KMS-11 (cell line): ENCODE data around the gene RAD9A.

Experiments used
- H2AFZ ChIP-seq: fragments of 200-600 bp; sonication (generic); 2 replicates; pipeline ENCODE4 v1.6.1; 2016; ENCODE audit warnings: antibody characterized with exemption, mixed run types, low read depth
- H3K27ac ChIP-seq: fragments of 200-600 bp; sonication (generic); 2 replicates; pipeline ENCODE4 v1.6.1; 2016; ENCODE audit warnings: mild to moderate bottlenecking, mixed run types
- H3K27me3 ChIP-seq: fragments of 200-600 bp; sonication (generic); 2 replicates; pipeline ENCODE4 v1.6.1; 2017; ENCODE audit warnings: mild to moderate bottlenecking, low read depth, mixed run types, moderate library complexity; ENCODE audit not compliant: insufficient read depth
- H3K36me3 ChIP-seq: fragments of 200-600 bp; sonication (generic); 2 replicates; pipeline ENCODE4 v1.6.1; 2017; ENCODE audit warnings: mild to moderate bottlenecking, mixed run types; ENCODE audit not compliant: insufficient read depth
- H3K4me1 ChIP-seq: fragments of 200-600 bp; sonication (generic); 2 replicates; pipeline ENCODE4 v1.6.1; 2016; ENCODE audit warnings: mild to moderate bottlenecking, low read depth, mixed run types; ENCODE audit not compliant: poor library complexity, severe bottlenecking
- H3K4me2 ChIP-seq: fragments of 200-600 bp; sonication (generic); 2 replicates; pipeline ENCODE4 v1.7.0; 2016; ENCODE audit warnings: mild to moderate bottlenecking, mixed run types
- H3K4me3 ChIP-seq: fragments of 200-600 bp; sonication (generic); IDR thresholded peaks from 2 replicates; pipeline ENCODE4 v1.6.1; 2017; ENCODE audit warnings: low read depth, low read length, mixed read lengths; ENCODE audit not compliant: insufficient read depth
- H3K79me2 ChIP-seq: fragments of 200-600 bp; sonication (generic); 2 replicates; pipeline ENCODE4 v1.6.1; 2016; ENCODE audit warnings: low read depth, mixed run types; ENCODE audit not compliant: insufficient read depth
- H3K9ac ChIP-seq: fragments of 200-600 bp; sonication (generic); 2 replicates; pipeline ENCODE4 v1.6.1; 2016; ENCODE audit warnings: mild to moderate bottlenecking, mixed run types
- H4K20me1 ChIP-seq: fragments of 200-600 bp; sonication (generic); 2 replicates; pipeline ENCODE4 v1.6.1; 2016; ENCODE audit warnings: mild to moderate bottlenecking, mixed run types; ENCODE audit not compliant: insufficient read depth
- CTCF ChIP-seq: fragments of 200-600 bp; sonication (generic); conservative IDR thresholded peaks from 2 replicates; pipeline ENCODE4 v1.6.1; 2017; ENCODE audit warnings: low read depth, mild to moderate bottlenecking, antibody characterized with exemption, low read length, moderate library complexity, mixed read lengths

Gene RAD9A

GRCh38 chr11:67406969-67407687 lies 15.3 kb downstream of the RAD9A start:
- H3K4me1 ChIP-seq: peaks cover 5% of the 10 kb centered on the region
- no peak overlapping the region for H2AFZ ChIP-seq
- H3K79me2 ChIP-seq: no peaks in the 10 kb centered on the region
- H3K27ac ChIP-seq: no peak overlapping the region
- H3K4me3 ChIP-seq: no peak overlapping the region
- no peak overlapping the region for H3K9ac ChIP-seq
- H3K27me3 ChIP-seq: peaks cover 5% of the 10 kb centered on the region; the same call in 1 of the 2 replicates
- no peaks in the 10 kb centered on the region for H3K36me3 ChIP-seq
- H3K4me2 ChIP-seq: no peak overlapping the region
- TF ChIP-seq CTCF: no peak
- H4K20me1 ChIP-seq: no peaks in the 10 kb centered on the region

GRCh38 chr11:67407688-67408163 lies 15.9 kb downstream of the RAD9A start:
- TF ChIP-seq CTCF: no peak
- Histone ChIP-seq H3K4me2 (no peak overlapping the region), H3K9ac (no peak overlapping the region), H3K36me3 (no peaks in the 10 kb centered on the region), H4K20me1 (no peaks in the 10 kb centered on the region), H3K4me3 (no peak overlapping the region), H3K27ac (no peak overlapping the region), H2AFZ (no peak overlapping the region), H3K4me1 (no peaks in the 10 kb centered on the region), H3K27me3 (peaks cover 8% of the 10 kb centered on the region; the same call in 1 of the 2 replicates), H3K79me2 (no peaks in the 10 kb centered on the region)

GRCh38 chr11:67408437-67409200 lies 16.8 kb downstream of the RAD9A start:
- Histone ChIP-seq H3K4me3 (no peak overlapping the region), H3K36me3 (no peaks in the 10 kb centered on the region), H3K79me2 (no peaks in the 10 kb centered on the region), H3K27me3 (peaks cover 10% of the 10 kb centered on the region; the same call in 1 of the 2 replicates), H3K27ac (no peak overlapping the region), H3K4me1 (no peaks in the 10 kb centered on the region), H3K9ac (no peak overlapping the region), H4K20me1 (no peaks in the 10 kb centered on the region), H3K4me2 (no peak overlapping the region), H2AFZ (no peak overlapping the region)
- TF ChIP-seq CTCF: no peak

- Histone ChIP-seq H3K4me3 (no peak overlapping the region), H3K27ac (no peak overlapping the region), H3K4me2 (no peak overlapping the region), H2AFZ (no peak overlapping the region), H3K9ac (no peak overlapping the region), H3K4me1 (no peaks in the 10 kb centered on the region), H3K27me3 (peaks cover 12% of the 10 kb centered on the region; the same call in 1 of the 2 replicates), H4K20me1 (no peaks in the 10 kb centered on the region), H3K79me2 (no peaks in the 10 kb centered on the region), H3K36me3 (no peaks in the 10 kb centered on the region)
- no peak for TF ChIP-seq CTCF
Observed at GRCh38 chr11:67409261-67409666, 17.5 kb downstream of the RAD9A start.
